Activated CD4-positive, CD25-positive, alpha-beta regulatory T cell treated with anti-CD3 and anti-CD28 coated beads, Interleukin-2, amount 50 U/mL, for 24 hours (primary cell): Measurements from ENCODE around the gene MRGPRD.

Experiments
- ATAC-seq, 2 donors: fragments of 150-1000 bp; cut with Tn5 transposase; one replicate each; pipeline ENCODE4 v1.10.0; 2021; ENCODE audit warnings: mild to moderate bottlenecking in 1 of 2, moderate library complexity in 1 of 2

MRGPRD gene, protein sequence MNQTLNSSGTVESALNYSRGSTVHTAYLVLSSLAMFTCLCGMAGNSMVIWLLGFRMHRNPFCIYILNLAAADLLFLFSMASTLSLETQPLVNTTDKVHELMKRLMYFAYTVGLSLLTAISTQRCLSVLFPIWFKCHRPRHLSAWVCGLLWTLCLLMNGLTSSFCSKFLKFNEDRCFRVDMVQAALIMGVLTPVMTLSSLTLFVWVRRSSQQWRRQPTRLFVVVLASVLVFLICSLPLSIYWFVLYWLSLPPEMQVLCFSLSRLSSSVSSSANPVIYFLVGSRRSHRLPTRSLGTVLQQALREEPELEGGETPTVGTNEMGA

DNA sequence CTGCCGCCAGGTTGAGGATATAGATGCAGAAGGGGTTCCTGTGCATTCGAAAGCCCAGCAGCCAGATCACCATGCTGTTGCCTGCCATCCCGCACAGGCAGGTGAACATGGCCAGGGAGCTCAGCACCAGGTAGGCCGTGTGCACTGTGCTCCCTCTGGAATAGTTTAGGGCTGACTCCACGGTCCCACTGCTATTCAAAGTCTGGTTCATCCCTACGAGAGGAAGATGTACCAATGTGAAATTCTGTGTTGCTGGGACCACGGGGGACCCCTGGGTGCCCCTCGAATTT lies at the start of gene MRGPRD:
MRGPRD (minus strand) TSS at position 211 of the 290 bp plus-strand sequence; CDS start at position 211, 0 bp downstream.
- ATAC-seq: no peak

- ATAC-seq: no peak
Observed at GRCh38 chr11:69030301-69030700, 49.5 kb upstream of the MRGPRD start.

GRCh38 chr11:69027704-69028372 lies 47.1 kb upstream of the MRGPRD start:
- ATAC-seq: no peak

GRCh38 chr11:69024509-69024908 lies 43.7 kb upstream of the MRGPRD start:
- no peak for ATAC-seq

DNA sequence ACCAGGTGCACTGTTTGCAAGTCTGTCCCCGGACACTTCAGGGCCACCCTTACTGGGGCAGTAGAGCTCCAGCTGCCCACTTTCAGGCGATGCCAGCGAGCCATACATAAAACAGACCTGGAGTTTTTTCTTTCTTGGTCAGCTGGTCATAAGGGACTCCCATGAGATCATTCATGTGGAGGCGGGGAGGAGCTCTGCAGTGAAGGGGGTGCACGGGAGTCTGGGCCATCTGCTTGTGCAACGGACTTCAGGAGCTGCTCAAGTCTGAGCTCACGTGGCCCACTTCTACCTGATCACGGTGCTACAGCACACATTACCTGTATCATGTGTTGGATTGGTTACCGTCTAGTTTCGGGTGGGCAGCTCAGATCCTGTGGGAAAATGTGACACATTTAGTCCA lies 41.5 kb upstream of the MRGPRD start:
- ATAC-seq: no peak

GRCh38 chr11:69018924-69019323 lies 38.1 kb upstream of the MRGPRD start:
- no peak for ATAC-seq

DNA sequence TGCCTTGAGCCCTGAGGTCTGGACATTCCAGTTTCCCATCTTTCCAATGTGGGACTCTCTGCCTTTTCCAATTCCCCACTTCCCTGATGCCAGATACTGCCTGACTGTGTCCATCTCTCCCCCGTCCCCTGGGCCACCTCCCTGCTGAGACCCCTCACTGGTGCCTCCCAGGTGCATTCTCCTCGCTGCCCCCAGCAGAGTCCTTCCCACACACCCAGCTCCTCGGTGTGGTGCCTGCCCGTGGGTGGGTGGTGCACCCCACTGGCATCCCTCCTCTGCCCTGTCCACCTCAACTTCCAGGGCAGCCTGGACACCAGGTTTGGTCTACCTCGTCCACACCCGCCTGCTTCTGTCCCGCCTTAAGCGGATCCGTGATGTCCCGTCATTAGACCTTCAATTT lies 37.2 kb upstream of the MRGPRD start:
- ATAC-seq: no peak

DNA sequence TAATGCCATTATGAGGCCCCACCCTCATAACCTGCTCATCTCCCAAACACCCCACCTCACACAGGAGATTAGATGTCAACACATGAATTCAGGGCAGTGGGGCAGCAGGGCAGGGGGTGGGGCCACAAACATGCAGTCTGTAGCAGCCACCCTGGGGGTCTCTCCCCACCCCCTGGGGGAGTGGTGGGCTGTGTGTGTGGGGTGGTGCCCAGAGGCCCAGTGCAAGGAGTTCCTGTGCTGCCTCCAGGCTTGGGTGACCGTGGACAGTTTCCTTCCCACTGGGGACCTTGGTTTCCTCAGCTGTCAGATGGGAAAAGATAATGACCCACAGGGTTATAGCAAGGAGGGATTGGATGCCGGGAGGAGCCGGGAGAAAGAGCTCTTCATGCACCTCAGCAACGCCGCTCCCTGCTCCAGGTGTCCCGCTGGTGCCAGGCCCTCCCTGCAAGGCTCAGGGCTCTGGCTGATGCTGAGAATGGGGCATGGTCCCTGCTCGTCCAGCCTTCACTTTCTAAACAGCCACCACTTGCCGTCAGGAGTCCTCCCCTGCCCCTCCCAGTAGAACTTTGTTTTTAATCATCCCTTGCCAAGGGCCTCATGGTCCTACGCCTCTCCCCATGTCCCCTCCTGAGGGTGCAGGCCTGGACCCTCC lies 34.2 kb upstream of the MRGPRD start:
- ATAC-seq: no peak

GRCh38 chr11:69014084-69014851 lies 33.5 kb upstream of the MRGPRD start:
- no peak for ATAC-seq

GRCh38 chr11:69013009-69013951 lies 32.5 kb upstream of the MRGPRD start, which contains the start of gene MRGPRF:
Gene MRGPRF, minus strand, starts transcription at chr11:69013246. Its CDS starts 3,345 bp downstream, at chr11:69009901.
- ATAC-seq: no peak

- no peak for ATAC-seq
Observed at GRCh38 chr11:69012092-69013008, 31.6 kb upstream of the MRGPRD start.

GRCh38 chr11:69011624-69012091 lies 30.9 kb upstream of the MRGPRD start:
- ATAC-seq: no peak

DNA sequence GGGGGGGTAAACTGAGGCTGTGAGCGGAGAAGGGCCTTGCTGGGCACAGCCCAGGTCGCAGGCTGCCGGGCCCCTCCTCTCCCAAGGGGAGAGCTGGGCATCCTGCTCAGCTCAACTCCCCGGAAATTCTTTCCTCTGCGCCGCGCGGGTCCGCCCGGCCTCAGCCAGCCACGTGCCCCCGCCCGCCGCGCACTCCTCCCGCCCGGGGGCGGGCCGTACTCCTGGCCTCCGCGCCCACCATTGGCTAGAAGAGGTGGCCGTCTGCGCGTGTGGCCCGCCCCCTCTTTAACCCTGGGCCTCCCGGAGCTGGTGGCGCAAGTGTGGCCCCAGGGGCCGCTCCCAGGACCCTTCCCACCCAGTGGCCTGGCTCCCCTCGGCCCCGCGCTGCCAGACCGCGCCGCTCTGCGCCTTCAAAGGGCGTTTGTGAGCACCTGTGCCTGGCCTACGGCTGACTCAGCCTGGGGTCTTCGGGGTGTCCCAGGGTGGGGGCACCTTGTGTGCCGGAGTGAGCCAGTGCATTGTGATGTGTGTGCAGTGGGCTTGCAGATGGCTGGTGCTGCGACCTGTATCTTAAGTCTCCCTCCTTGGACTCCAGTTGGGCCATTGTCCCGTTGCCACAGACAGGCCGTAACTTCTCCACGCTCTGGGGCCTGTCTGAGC lies 30.3 kb upstream of the MRGPRD start:
- ATAC-seq: peak; percentile 23 to 50

DNA sequence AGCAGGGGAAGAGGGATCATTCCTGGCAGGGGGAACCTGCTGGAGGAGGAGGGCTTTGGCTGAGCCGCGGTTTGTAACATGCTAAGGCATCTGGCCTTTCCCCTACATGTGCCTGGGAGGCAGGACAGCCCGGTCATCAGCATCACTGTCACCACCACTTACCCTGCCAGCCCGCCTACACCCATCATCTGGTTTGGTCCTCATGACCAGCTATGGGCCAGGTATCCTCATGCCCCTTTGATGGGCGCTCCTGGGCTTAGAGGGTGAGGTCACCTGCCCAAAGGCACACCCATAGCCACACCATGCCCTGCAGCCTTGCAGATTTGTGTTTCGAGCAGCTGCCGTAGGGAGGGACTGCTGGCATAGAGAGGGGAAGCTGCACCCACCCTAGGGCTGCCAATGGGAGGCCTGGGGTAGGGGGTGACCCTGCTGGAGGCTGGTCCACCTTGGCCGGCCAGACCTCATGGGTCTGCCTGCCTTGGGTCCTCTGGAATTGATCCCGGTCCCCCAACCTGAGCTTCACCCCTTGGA lies 29.6 kb upstream of the MRGPRD start:
- no peak for ATAC-seq

- ATAC-seq: no peak
Observed at GRCh38 chr11:69009441-69010211, 28.8 kb upstream of the MRGPRD start.

- no peak for ATAC-seq
Observed at GRCh38 chr11:69008737-69009440, 28.1 kb upstream of the MRGPRD start.

DNA sequence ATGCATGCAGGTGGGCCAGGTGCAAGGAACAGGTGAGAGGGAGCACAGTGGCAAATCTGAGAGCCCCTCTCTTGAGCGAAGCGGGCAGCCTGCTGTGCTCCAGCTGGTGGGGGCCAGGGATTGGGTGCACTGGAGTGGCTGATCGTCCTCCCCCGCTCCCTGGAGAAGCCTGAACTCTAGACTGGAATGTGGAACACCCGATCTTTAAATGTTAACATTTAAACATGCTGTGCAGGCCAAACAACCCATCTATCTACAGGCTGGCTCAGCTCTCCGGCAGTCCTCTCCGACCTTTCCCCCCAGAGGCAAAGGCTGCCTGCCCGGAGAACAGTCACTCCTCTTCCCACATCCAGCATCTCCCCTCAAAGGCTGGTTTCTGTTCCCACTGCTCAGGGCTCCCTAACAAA lies 27.2 kb upstream of the MRGPRD start:
- ATAC-seq: no peak

DNA sequence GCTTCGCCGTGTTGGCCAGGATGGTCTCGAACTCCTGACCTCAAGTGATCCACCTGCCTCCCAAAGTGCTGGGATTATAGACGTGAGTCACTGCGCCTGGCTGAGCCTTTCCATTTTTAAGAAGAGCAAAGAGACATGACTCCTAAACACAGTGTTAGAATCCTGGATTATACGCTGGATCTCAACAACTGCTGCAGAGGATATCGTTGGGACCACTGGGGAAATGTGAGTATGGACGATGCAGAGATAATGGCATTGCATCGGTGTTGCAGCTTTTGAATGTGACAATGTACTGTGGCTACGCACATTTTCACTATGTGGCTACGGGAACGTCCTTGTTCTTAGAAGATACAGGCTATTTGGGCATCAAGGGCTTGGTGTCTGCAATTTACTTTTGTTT lies 26.0 kb upstream of the MRGPRD start:
- no peak for ATAC-seq
